ENCODE results near the gene RHEB.

The RHEB gene

DNA sequence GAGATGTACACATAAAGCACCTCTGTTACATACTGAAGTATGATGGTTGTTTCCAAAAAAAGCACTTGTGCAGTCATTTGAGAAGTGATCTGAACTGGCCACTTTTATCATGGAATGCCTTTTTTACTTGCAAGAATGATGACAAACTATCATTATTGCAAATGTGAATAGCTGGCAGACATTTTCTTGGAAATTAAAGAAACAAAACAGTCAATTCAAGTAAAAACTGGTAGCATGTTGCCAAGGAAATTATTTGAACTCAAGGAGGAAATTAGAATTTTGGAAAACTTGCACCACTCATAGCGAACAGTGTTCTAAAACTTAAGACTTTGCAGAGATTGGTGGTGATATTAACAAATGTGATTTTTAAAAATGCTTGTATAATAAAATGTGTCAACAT lies 6.6 kb downstream of the RHEB start:
- DNase-seq, result no peak
- Histone ChIP-seq H3K36me3 (no peaks in the 10 kb centered on the region; the same call in 1 of the 2 replicates), H3K4me3 (ENCODE audit: low read depth, low read length) (no peak overlapping the region), H3K4me1 (no peaks in the 10 kb centered on the region), H3K27me3 (no peaks in the 10 kb centered on the region), H3K9me3 (no peaks in the 10 kb centered on the region)
- TF ChIP-seq, protein P1, sequence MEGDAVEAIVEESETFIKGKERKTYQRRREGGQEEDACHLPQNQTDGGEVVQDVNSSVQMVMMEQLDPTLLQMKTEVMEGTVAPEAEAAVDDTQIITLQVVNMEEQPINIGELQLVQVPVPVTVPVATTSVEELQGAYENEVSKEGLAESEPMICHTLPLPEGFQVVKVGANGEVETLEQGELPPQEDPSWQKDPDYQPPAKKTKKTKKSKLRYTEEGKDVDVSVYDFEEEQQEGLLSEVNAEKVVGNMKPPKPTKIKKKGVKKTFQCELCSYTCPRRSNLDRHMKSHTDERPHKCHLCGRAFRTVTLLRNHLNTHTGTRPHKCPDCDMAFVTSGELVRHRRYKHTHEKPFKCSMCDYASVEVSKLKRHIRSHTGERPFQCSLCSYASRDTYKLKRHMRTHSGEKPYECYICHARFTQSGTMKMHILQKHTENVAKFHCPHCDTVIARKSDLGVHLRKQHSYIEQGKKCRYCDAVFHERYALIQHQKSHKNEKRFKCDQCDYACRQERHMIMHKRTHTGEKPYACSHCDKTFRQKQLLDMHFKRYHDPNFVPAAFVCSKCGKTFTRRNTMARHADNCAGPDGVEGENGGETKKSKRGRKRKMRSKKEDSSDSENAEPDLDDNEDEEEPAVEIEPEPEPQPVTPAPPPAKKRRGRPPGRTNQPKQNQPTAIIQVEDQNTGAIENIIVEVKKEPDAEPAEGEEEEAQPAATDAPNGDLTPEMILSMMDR (IDR thresholded peaks at IDR 0.05; ENCODE audit: low read depth, low read length), result no peak

DNA sequence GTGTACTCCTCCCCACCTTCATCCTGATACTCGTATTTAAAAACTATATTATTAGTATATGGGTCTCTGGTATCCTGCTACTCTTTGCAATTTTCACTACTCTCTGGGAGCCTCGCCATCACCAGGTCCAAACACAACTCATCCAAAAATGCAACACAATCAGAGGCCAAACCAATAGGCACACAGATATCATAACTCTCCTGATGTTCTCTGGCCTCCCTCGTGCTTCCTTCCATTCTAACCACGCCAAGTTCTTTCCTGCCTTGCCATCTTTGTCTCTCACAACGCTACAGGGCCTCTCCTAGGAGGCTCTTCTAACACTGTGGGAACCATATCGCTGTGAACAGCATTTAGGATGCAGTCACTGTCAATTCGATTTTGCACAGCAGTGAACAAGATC lies 7.3 kb downstream of the RHEB start:
- H3K4me1 ChIP-seq, result no peaks in the 10 kb centered on the region
- no peak overlapping the region for H3K4me3 ChIP-seq (ENCODE audit: low read depth, low read length)
- no peaks in the 10 kb centered on the region; the same call in 1 of the 2 replicates for H3K36me3 ChIP-seq
- no peaks in the 10 kb centered on the region for H3K9me3 ChIP-seq
- H3K27me3 ChIP-seq, result no peaks in the 10 kb centered on the region
- TF ChIP-seq, protein P1 (IDR thresholded peaks at IDR 0.05; ENCODE audit: low read depth, low read length), result no peak
- DNase-seq, result no peak

DNA sequence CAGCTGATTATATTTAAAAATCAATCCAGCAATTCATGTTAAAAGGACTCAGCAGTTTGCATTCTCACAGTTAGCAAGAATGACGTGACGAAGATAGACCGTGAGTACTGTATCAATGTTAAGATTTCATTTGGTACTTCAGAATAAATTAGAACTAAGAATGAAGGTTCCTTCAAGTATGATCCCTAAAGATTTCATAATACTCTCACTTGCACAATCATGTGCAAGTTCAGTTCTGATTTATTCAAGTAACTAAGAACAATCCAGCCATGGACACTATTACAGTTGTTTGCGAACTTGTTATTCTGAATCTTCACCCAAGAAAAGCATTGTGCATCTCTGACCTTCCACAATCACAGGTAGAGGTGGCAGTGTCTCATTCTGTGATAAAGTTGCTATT lies 7.7 kb downstream of the RHEB start:
- no peaks in the 10 kb centered on the region for H3K27me3 ChIP-seq
- no peaks in the 10 kb centered on the region for H3K4me1 ChIP-seq
- TF ChIP-seq, protein P1 (IDR thresholded peaks at IDR 0.05; ENCODE audit: low read depth, low read length), result no peak
- no peak for DNase-seq
- no peaks in the 10 kb centered on the region for H3K9me3 ChIP-seq
- no peak overlapping the region for H3K4me3 ChIP-seq (ENCODE audit: low read depth, low read length)
- H3K36me3 ChIP-seq, result peaks cover under 1% of the 10 kb centered on the region; the same call in 1 of the 2 replicates

DNA sequence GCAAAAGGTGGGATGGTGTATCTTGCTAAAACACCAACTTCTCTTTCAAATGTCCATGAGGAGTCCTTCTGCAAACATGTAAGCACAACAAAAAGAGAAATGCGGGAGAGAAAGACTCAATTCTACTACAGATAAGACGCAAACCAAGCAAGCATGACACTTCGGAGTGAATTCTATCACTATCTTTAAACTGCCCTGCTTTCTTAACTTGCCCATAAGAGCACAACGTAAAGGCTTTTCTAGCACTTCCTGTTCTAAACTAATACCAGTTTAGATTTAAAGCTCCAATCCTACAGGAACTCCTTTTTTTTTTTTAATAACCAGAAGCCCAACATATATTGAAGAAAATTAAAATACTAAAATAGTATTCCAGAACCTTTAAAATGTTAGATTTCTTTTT lies 8.4 kb downstream of the RHEB start:
- Histone ChIP-seq H3K36me3 (peaks cover 5% of the 10 kb centered on the region; the same call in 1 of the 2 replicates), H3K4me1 (no peaks in the 10 kb centered on the region), H3K27me3 (no peaks in the 10 kb centered on the region), H3K4me3 (ENCODE audit: low read depth, low read length) (no peak overlapping the region), H3K9me3 (no peaks in the 10 kb centered on the region)
- TF ChIP-seq, protein P1 (IDR thresholded peaks at IDR 0.05; ENCODE audit: low read depth, low read length), result no peak
- DNase-seq, result no peak

DNA sequence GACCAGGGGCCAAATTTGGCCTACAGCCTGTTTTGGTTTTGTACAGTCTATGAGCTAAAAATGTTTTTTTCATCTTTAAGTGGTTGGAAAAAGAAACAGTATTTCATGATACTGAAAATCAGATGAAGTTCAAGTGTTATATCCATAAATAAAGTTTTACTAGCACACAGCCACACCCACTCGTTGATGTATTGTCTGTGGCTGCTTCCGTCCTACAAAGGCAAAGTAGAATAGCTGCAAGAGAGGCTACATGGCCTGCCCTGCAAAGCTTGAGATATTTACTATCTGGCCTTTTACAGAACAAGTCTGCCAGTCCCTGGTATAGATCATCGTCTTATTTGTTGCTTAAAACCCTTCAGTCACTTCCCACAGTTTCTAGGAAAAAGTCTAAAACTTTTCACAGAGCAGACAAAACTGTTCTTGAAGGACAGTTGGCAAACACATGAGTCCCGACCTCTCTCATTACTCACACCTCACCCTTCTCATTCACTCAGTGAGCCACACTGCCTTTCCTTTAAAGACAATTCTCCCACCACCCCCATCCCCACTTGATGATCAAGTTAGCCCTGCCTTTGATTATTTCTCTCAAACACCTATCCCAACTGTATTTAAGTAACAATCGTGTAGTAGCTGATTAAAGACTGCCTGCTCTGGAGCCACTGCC lies 9.9 kb downstream of the RHEB start:
- H3K27me3 ChIP-seq, result no peaks in the 10 kb centered on the region
- no peak overlapping the region for H3K4me3 ChIP-seq (ENCODE audit: low read depth, low read length)
- peaks cover 5% of the 10 kb centered on the region; the same call in 1 of the 2 replicates for H3K36me3 ChIP-seq
- no peak for DNase-seq
- H3K4me1 ChIP-seq, result no peaks in the 10 kb centered on the region
- H3K9me3 ChIP-seq, result no peaks in the 10 kb centered on the region
- TF ChIP-seq, protein P1 (IDR thresholded peaks at IDR 0.05; ENCODE audit: low read depth, low read length), result no peak

DNA sequence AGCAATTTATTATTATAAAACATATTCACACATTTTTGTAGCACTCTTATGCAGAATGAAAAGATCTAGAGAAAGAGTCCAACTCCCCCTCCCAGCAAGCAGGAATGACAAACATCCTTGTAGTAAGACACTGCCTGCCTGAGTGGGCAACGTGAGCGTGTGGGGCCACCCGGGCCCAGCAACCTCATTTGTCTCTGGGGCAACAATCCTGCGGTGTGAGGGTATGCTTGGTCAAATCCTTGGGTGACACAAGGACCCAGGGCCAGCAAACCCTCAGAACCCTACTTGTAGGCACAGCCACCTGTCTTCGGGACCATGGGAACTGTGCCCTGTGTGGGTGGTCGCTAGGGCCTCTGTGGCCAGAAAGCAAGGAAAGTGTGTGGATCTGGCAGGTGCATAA lies 10.7 kb downstream of the RHEB start:
- Histone ChIP-seq H3K4me3 (ENCODE audit: low read depth, low read length) (no peak overlapping the region), H3K27me3 (no peaks in the 10 kb centered on the region), H3K4me1 (no peaks in the 10 kb centered on the region), H3K9me3 (no peaks in the 10 kb centered on the region), H3K36me3 (peaks cover 5% of the 10 kb centered on the region; the same call in 1 of the 2 replicates)
- no peak for DNase-seq
- TF ChIP-seq, protein P1 (IDR thresholded peaks at IDR 0.05; ENCODE audit: low read depth, low read length), result no peak
